Glomerular visceral epithelial cell (primary cell): ENCODE measurements around the gene FIBCD1.
A peak's percentile ranks its signal among the peaks of the same experiment; 100 is the strongest.

Experiments used
- DNase-seq: peaks from one replicate; pipeline ENCODE4 v3.0.0-alpha.2; 2016; ENCODE audit errors: extremely low spot score

The FIBCD1 gene

DNA sequence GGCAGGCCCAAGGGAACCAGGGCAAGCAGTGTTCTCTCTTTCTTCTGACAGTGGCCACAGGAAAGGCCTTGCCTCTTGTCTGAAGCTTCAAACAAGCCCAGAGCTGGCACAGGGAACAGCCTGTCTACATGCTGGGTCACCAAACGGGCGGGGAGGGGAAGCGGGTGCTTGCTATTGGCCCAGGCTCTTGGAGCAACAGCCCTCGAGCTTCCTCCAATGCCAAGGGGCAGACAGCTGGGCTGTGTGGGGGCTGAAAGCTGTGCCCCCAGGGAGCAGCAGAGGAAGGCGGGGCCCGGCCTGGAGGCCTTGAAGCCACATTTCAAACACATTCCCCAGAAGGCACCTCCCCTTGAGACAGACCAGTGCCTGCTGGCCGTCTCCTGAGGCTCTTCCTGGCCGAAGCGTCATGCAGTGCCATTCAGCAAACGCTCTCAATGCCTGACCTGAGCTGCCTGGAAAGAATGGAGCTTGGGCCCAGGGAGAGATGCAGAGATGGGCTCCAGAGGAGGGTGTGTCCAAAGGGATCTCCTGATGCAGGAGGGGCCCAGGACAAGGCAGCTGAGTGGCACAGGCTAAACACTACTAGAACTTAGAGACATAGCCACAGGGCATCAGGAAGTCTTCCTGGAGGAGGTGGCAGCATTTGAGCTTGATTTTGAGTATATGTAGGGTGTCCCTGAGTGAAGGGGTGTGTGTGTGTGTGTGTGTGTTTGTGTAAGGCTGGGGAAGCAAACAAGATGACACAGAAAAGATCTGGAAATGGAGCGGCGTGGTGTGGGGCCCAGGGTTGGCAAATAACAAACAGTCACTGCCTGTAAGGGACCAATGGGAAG is 2.5 kb downstream of the FIBCD1 start:
- peak; percentile 83 for DNase-seq

DNA sequence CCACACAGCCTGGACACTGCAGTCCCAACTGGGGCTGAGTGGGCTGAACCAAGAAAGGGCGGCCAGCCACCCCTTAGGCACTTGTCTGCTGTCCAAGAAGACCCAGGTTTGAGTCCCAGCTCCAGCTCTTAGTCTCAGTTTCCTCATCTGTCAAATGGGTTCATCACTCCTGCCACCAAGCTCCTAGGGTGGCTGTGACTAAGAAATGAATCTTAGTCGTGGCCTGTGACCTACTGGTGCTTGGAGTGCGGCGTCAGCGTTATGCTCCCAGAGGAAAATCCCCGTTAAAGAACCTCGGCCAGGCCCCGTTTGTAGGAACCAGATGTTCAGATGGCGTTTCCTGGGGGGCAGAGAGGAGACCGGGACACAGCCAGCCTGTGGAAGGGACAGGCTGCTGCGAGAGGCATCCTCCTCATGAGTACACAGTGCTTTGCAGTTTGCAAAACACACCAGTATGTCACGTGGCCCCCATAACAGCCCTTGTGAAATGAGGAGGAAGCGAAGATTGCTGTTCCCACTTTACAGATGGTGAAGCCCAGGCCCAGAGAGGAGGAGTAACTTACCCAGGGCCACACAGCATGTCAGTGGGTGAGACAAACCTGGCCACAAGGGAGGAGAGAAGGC is 3.3 kb downstream of the FIBCD1 start:
- DNase-seq, result no peak

DNA sequence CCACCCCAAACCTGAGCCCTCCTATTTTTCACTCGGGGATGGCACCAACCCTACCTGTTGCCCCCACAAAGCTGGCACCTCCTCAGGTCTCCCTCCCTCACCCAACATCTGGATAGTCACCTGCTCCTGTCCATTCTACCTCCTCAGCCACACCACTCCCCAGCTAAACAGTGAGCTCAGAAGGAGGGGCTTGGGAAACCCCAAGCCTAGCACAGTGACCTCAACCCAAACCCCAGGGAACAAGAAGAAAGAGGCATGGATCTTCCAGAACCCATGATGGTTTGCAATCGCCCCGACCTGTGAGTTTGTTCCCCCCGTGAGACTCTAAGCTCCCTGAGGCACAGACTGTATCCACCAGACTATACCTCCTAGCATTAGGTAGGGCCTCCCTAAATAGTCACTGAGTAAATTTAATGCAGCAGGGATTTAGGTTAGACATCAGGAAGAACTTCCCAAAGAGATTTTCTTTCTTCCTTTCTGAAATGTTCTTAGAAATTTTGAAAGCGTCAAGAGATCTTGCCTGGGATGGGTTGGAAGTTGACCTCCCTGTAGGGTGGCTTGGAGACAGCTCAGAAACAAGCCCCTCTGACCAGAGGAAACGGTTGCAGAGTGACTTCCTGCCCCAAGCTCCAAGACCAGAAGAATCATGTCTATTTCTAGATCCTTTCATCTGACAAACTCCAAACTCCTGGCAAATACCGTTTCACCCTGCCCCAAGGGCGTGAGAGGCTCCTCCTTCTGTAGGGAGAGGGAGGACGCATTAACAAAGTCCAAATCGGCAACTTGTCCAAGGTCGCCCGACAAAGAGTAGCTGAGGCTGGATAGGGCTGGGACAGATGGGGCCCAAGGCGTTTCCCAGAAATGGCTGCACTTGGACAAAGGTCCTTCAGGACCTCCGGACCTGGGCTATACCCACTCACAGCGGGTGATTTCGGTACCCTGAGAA is 4.1 kb downstream of the FIBCD1 start:
- no peak for DNase-seq

DNA sequence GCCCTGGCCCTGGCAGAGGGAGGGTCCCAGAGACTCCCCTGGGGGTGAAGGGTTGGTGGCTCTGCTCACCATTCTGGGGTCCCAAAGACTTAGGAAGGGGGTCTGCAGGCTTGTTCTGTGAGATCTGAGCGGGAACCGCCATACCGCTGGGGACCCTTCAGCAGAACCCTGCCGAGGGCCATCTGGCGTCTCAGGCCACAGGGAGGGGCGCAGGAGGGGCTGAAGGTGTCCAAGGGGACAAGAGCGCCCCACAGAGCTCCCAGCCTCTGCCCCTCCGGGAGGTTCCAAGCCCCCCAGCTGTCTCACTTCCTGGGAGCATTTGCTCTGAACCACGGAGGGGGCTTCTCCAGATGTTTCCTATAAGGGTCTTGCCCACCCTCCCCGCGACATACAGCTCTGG is 4.8 kb downstream of the FIBCD1 start:
- DNase-seq, result no peak

DNA sequence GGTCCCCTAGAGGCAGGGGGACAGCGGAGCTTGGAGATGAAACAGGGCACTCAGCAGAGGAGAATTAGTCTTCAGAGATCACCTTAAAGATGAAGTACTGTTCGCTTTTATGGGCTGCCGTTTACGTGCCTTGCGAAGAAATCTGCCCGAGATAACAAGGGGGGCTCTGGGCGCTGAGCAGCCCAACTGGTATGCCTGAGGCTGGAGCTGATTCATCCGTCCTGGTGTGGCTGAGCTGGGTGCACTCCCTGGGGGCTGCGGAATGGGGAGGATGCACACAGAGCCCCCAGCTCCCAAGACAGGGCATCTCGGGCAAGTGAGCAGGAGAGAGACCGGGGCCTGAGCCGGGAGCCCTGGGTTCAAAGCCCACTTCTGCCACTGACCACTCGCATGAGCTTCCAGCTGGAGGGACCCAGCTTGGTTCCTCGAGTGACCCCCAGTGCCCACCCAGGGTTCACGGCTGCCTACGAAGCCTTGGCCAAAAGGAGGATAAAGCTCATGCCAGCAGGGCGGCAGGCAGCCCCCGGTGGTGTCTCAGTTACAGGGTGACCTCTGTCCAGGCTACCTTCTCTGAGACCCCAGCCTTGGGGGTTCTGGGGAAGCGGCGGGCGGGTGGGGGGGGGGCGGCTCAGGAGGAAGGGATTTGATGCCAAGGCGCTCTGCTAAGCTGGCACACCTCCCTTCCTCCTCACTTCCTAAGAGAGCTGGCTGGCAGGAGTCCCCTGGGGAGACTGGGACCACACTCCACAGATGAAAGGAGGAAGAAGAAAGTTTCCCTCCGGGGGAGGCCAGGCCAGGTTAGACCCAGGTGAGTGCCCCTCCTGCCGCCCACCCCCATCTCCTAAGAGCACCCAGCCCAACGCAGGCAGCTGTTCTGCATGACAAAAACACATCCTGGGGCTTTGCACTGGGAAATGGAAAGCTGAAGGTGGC is 5.7 kb downstream of the FIBCD1 start:
- peak; percentile 69 for DNase-seq

DNA sequence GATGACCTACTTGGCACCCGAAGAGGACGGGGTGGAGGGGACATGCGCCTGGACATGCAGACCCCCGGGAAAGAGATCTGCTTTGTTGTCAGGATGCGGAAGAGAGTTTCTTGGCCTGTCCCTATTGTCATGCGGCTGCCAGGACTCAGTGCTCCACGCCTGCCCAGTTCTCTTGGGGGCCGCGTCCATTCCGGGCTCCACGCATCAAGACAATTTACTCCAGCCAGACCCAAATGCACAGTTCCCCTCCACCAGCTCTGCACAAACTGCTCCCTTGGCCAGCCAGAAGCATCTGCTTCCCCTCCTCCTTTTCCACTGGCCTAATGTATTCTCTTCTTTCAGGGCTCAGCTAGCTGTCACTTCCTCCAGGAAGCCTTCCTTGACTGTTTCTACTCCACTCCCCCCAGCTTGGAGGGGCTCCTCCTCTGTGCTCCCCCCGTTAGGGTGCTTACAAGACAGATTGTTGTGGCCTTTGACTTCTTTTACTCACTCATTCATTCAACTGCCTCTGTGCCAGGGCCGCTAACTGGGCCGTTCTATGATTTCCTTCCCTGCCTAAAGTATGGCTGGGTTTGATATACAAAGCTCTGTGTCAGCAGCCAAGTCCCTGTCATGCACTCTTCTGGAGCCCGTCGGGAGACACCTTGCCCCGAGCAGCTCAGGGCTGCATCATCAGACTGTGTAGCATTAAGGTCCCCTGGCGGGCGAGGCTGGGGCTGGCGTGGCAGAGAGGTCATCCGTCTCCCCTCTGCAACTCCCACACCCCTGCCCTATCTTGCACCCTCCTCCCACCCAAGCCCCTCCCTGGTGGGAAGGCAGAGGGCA is 6.6 kb downstream of the FIBCD1 start:
- DNase-seq, result peak; percentile 51

DNA sequence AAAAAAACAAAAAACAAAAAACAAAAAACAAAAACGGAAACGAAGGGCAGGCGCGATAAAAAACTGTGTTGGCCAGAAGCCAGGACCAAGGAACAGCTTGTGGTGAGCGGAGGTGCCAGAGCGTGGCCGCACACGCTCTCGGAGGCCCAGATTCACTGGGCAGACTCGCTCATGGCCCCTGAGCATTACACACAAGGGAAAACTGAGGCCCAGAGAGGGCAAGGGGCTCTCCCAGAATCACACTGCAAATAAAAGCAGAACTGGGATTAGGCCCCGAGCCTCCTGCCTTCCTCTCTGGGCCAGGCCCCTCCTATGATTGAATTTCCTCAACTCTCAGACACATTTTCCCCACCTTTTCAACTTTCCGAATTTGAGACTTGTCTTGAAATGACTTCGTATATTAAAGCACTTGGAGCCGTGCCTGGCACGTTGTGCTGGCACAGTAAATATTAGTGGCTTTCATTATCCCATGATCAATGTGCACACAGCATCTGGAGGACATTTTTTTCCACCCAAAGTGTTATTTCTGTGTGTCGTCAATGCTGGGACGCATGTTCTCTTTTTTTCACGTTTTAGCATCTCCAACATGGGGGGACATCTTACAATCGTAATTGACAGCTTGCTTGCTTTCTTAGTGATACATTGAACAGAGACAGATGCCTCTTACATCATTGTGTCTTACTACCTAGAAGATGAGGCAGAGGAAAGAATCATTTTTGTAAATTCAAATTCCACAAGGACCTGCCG is 7.4 kb downstream of the FIBCD1 start:
- DNase-seq, result no peak

DNA sequence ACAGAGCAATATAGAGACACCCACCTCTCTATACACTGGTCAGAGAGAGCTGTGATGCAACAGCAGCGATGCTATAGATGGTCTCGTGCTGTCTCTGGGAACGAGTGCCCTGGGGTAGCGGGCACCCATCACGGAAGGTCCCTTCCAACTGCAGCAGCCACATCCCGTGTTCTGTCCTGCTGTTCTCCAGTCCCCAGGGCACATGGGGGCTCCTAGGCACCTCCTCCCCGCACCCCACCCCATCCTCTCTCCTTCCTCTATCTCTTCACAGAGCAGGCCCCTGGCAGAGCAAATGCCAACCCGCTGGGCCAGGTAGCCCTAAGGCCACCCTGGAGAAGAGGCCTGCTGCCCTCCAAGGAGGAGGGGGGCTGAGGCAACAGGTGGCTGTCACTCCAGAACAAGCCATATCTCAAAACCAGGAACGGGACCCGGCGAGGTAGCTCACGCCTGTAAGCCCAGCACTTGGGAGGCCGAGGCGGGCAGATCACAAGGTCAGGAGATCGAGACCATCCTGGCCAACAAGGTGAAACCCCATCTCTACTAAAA is 8.2 kb downstream of the FIBCD1 start:
- no peak for DNase-seq

DNA sequence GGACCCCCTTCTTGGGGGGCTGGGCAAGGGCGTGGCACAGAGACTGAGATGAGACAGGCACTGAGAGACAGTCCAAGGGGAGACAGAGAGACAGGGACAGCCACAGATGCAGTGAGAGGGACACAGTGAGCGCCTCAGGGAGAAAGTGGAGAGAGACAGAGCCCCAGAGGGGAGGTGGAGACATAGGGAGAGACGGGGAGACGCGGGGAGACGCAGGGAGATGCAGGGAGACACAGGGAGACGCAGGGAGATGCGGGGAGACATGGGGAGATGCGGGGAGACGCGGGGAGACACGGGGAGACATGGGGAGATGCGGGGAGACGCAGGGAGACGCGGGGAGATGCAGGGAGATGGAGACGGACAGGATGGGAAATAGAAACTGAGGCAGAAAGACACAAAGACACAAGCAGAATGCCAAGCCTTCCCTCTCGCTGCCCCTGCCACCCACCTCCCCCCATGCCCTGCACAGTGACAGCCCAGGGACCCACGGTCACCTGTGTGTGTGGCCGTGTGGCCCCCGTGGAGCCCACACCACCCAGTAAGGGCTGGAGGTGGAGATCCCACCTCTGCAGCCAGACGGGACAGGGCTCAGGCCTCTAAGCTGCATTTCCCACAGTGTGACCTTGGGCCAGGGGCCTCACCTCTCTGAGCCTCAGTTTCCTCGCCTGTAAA is 8.8 kb downstream of the FIBCD1 start:
- no peak for DNase-seq

DNA sequence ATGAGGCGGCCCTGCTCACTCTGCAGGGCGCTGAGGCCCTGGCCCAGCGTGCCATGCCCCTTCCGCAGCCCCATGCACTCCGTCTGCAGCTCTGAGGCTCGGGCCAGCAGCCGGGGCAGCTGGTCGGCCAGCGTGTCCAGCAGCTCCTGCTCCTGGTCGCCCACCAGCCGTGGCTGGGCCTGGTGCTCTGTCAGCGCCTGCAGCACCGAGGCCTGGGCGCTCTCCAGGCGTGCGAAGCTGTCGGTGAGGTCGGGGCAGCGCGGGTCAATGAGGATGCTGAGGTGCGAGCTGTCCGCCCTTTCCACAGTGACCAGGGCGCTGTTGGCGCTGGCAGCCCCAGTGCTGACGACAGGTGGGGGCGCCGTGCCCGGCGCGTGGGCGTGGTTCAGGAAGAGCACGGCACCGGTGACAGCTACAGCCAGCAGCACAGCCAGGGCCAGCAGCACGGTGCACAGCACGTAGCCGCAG is 9.4 kb downstream of the FIBCD1 start:
- no peak for DNase-seq

DNA sequence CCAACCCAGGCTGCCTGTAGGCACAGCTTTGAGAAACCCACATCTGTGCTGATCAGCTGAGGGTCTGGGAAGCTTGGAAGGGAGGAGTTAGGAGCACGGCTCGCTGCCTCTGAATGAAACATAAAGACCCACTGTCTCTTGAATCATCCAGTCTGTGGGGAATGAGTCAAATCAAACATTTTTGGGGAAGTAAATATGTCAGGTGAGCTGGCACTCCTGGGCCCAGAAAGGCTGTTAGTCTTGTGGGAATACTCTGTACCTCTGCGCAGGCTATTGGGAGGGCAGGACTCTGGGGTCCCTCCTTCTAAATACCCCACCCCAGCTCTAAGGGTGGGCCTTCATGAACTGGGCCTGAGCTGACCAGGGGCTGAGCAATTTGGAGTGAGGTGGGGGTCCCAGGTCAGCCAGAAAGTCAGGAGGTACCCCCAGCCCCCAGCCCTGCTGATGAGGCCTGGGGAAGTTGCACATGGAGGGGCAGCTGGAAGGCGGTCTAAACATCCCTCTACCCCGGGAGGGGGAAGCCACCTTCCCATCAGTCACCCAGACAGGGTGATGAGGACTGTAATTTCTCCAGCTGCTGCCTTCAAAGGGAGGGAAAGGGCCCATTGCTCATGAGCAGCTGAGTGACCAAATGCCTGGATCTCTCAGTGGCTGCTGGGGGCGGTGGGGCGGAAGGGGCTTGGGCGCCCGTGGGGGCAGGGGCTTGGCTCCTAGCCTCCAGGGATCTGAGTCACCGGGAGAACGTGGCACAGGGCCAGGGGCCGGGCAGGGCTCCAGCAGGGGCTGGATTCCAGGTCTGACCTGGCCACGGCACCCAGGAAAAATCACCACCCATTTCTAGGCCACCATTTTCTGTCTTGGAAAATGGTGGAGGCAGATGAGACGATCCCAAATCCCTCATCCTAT is 10.8 kb downstream of the FIBCD1 start:
- DNase-seq, result peak; percentile 98

DNA sequence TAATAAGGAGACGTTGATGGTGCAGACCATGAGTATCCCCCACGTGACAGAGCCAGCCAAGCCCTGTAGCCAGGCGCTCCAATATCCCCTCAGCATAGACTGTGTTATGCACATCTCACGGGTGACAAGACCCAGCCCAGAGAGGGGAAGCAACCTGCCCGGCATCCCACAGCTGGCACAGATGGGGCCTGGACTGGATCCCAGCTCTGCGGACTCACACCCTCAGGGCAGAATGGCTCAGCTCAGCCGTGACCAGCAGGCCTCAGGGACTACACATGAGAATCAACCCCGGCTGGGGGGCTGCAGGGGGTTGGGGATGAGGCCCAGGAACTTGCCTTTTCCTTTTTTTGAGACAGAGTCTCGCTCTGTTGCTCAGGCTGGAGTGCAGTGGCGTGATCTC is 11.7 kb downstream of the FIBCD1 start:
- peak; percentile 85 for DNase-seq

DNA sequence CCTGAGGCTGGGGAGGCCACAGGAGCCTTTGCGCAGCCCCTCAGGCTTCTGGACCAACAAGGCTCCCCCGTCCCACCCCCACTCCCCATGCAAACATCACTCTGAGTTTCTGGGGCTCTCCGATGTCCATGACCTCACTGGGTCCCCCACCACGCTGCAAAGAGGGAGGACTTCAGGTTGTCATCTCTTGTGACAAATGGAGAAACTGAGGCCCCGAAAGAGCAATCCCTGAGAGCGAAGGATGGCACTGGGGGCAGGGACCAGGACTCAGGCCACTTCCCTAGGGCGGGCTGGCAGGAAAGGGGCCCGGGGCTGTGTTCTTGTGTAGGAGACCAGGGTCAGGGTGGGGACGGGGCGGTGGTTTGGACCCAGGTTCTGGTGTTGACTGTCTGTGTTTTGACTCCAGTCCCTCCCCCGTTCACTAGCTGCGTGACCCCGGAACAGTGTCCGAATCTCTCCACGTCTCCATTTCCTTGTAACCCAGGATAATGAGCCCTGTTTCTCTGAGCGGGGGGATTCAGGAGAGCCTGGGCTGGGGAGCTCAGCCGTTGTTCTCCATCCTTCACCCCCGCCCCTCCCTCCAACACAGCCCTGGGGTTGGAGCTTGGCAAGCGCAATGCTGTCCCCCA is 13.9 kb downstream of the FIBCD1 start:
- DNase-seq, result no peak

DNA sequence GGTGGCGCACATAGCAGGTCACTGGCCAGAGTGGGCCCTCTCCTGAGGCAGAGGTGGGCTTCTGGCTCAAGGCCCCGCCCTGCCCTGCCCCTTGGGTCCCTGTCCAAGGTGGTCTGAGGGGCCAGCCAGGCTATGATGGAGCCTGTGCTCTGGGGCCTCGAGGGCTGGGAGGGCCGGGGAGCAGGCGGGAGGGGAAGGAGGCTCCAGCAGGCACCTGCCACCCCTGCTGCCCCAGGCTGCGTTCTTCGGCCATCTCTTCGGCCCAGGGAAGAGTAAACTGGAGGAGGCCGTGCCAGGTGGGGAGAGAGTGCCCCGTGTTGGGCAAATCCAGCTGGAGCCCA is 14.6 kb downstream of the FIBCD1 start:
- DNase-seq, result no peak

DNA sequence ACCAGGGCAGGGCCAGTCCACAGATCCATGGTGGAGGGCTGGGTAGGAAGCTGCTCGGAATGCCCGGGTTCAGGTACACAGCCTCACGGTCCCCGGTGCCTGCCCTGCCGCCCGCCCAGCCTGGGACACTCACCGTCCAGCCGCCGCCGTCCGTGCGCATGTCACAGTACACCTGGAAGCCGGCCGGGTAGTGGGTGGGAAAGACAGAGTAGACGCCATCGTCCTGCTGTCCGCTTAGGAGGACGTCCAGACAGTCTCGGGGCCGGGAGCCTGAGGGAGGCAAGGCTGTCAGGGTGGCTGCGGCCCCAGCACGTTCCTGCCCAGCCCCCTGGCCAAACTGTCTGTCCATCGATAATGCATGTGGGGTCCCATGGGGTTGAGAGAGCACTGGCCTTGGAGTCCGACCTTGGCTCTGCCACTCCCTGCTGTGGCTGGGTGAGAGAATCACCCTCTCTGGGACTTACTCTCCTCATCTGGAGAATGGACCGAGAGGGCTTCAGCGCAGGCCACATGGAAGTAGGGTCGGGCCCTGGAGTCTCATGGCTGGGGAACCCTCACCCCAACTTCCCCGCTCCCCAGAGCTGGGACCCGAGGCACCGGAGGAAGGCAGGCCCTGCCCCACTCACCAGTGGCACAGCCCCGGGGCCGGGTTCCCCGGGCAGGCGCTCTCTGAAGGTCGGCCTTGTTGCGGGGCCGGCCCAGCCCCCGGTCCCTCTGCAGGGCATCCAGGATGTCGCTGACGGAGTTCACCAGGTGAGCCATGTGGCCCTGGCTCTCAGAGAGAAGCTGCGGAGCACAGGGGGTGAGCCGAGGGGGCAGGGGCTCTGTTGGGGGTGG is 15.2 kb downstream of the FIBCD1 start:
- DNase-seq, result no peak

DNA sequence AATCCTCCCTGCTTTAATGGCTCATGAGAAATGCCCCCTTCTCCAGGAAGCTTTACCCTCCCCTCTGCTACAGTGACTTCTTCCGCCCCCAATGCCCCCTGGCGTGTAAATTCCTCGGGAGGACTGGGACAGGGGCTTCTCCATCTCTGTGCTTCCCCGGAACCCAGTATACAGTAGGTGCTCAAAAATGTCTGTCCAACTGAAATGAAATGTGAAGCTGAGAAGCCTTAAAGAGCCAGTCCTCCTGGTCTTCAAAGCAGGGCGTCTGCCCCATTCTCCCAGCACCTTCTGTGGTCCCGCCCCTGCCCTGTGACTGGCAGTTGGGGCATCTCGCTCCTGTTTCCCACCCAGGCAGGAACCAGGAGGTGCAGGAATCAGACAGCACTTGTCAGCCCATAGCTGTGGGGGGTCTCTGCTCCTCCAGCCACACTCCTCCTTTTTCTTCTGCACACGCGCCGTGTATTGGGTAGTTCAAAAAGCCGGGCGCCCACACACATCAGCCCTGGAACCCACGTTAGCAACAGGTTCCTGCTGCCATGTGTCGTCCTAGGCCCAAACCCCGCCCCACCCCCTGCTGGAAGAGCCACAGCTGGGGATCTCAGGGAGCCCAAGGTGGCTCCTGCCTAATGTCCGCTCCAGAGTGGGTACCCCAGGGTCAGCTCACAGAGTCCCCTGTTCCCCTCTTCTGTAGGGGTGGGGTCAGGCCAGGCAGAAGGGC is 16.0 kb downstream of the FIBCD1 start:
- DNase-seq, result no peak
